Stimulated activated CD4-positive, alpha-beta T cell treated with anti-CD3 and anti-CD28 coated beads, Interleukin-12 subunit alpha, Interleukin-12 subunit beta, amount 100 ng/mL, for 48 hours (primary cell): ENCODE measurements around the gene TUBD1.

Experiments used
- DNase-seq, 3 donors: peaks; one replicate each; pipeline ENCODE4 v3.0.0-alpha.2; 2020; ENCODE audit warnings: low read depth in 2 of 3, low spot score in 1 of 3

Gene TUBD1

GRCh38 chr17:59826706-59827453 is 65.9 kb downstream of the TUBD1 start:
- no peak for DNase-seq

DNA sequence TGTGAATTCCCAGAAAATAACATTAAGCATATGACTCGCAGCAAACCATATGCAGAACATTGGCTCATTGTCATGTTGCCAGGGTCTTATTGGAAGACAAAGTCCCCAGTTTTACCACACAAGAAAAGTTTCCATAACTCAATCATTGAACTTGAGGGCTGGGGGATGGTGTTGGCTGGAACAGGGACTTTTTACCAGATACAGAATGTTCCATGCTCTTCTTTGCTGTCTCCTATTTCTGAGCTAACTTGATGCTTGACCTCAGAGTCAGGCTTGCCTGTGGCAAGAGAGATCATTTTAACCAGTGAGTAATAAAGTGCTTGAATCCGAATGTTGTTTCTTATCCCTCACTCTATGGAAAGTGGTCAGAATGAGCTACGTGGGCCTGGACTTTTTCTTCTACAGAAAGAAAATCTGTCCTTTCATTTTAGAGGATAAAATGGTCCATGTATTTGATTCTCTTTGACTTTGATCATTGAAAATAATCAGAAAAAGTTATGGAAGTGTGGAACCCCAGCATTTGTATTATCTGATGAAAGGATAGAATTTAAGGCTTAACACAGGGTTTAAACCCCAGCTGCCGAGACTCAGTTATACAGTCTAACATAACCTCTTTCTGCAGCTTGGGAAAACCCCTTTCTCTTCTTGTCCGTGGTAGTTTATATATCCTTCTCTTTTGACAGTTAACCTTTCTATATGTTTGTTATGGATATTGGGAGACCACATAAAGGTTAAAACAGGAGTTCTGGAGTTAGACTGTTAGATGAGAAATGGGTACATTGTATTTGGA is 67.0 kb downstream of the TUBD1 start:
- no peak for DNase-seq

- DNase-seq: no peak
Measured at GRCh38 chr17:59815965-59816364, 76.8 kb downstream of the TUBD1 start.

GRCh38 chr17:59814685-59815084 is 78.1 kb downstream of the TUBD1 start:
- no peak for DNase-seq

DNA sequence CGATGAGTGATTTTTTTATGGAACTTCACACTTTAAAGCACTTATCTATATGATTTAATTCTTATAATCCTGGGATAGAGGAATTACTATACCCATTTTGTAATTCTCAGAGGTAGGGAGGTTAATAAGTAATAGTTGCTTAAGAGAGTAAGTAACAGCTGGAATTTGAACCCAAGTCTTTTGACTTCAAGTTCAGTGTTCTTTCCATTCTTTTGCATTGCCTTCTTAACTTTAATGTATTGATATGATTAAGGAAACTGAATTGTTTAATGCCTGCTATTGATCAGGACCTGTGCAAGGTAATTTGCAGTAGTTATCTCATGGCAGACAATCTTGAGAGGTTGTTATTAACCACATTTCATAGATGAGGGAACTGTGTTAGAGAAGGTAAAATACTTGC is 78.5 kb downstream of the TUBD1 start:
- no peak for DNase-seq

DNA sequence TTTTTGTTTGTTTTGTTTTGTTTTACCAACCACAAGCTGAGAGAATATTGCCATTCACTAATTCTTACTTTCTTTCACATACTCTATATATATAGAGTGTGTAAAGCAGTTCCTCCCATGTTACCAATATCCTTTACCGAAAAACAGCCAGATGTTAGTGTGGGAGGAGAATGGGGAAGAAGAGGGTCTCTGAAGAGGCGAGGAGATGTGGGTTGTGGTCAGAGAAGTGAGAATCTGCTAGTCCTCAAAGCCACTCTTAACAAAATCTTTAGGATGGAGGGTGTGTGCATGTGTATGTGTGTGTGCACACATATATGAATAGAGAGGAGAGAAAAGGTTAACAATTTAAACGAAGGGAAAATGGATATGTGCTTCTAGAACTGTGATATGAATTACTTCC is 80.6 kb downstream of the TUBD1 start:
- DNase-seq: no peak

GRCh38 chr17:59811209-59811608 is 81.5 kb downstream of the TUBD1 start:
- no peak for DNase-seq

GRCh38 chr17:59810894-59811153 is 81.9 kb downstream of the TUBD1 start:
- no peak for DNase-seq
